ENCODE results near the gene ATXN1. TPM values are rescaled to one million over a fixed set of nuclear protein-coding genes. Genes with fewer than 3 reads are reported as not detected.

Gene ATXN1
- total and polyA plus RNA-seq, 2 experiments from 2014 or later = 4.8 to 9.1 TPM

GRCh38 chr6:16292942-16293341 is 468.3 kb downstream of the ATXN1 start:
- Mint-ChIP-seq H3K36me3 (ENCODE audit: low read depth) (no peaks in the 10 kb centered on the region), H3K27me3 (ENCODE audit: insufficient read depth, low read depth, poor library complexity) (peaks cover 12% of the 10 kb centered on the region), H3K9me3 (no peaks in the 10 kb centered on the region; the same call in 2 of the 3 replicates), H3K4me3 (no peak overlapping the region), H3K27ac (no peak overlapping the region), H3K4me1 (peaks cover 8% of the 10 kb centered on the region)
- no peak for DNase-seq (ENCODE audit: low spot score)
- Histone ChIP-seq H4K20me1 (replicated peaks; ENCODE audit: insufficient read depth) (no peaks in the 10 kb centered on the region), H3K27me3 (ENCODE audit: insufficient read depth) (no peaks in the 10 kb centered on the region), H3K4me3 (no peak overlapping the region), H2AFZ (no peak overlapping the region), H3K27ac (ENCODE audit: low read depth) (no peak overlapping the region), H3F3A (replicated peaks; ENCODE audit: low read depth) (no peaks in the 10 kb centered on the region), H3K4me1 (ENCODE audit: insufficient read depth) (no peaks in the 10 kb centered on the region), H3K79me2 (replicated peaks; ENCODE audit: insufficient read depth) (no peaks in the 10 kb centered on the region), H3K36me3 (ENCODE audit: insufficient read depth) (no peaks in the 10 kb centered on the region), H3K9me2 (ENCODE audit: insufficient read depth) (no peaks in the 10 kb centered on the region), H3K4me2 (no peak overlapping the region)
- no peak for ATAC-seq
- no peak for TF ChIP-seq ZNF114 (CRISPR knock-in tag; IDR thresholded peaks at IDR 0.05)
- no peak for TF ChIP-seq CREB1 (CRISPR knock-in tag; IDR thresholded peaks at IDR 0.05; ENCODE audit: low read depth)
- TF ChIP-seq ZNF462 (CRISPR knock-in tag; IDR thresholded peaks at IDR 0.05) = no peak
- TF ChIP-seq JUNB (IDR thresholded peaks at IDR 0.05; ENCODE audit: unreplicated experiment) = no peak
- TF ChIP-seq ZNF331 (CRISPR knock-in tag; IDR thresholded peaks at IDR 0.05; ENCODE audit: low read depth) = no peak
- no peak for TF ChIP-seq EZH2phosphoT487 (IDR thresholded peaks at IDR 0.05; ENCODE audit: unreplicated experiment)
- no peak for TF ChIP-seq EZH2 (IDR thresholded peaks at IDR 0.05; ENCODE audit: low read depth, unreplicated experiment)
- TF ChIP-seq CTCF (conservative IDR thresholded peaks at IDR 0.05; ENCODE audit: low read depth in 2 of 2) = no peak
- TF ChIP-seq NANOG (IDR thresholded peaks at IDR 0.05; ENCODE audit: borderline replicate concordance) = no peak
- TF ChIP-seq POLR2AphosphoS5 (IDR thresholded peaks at IDR 0.05; ENCODE audit: low read depth) = no peak

Measured in GM23338 (cell line).